ENCODE results near the gene PRPF8. TPM values are rescaled to one million over a fixed set of nuclear protein-coding genes. Genes with fewer than 3 reads are reported as not detected.

PRPF8 gene
- total and polyA plus RNA-seq, 2 of the 13 experiments (the other 11 are each of a cell fraction or from before 2014, with no cell fraction given): 112 to 179 TPM

GRCh38 chr17:1627982-1628855, 56.4 kb downstream of the PRPF8 start, which contains the start of gene SLC43A2 (continued):
- TF ChIP-seq PRMT3 (CRISPR knock-in tag; IDR thresholded peaks at IDR 0.05; ENCODE audit: borderline replicate concordance, low read depth) (no peak), KLF12 (CRISPR knock-in tag; IDR thresholded peaks at IDR 0.05; ENCODE audit: borderline replicate concordance) (no peak), ZNF326 (CRISPR knock-in tag; IDR thresholded peaks at IDR 0.05; ENCODE audit: borderline replicate concordance) (no peak), NRL (CRISPR knock-in tag; IDR thresholded peaks at IDR 0.05; ENCODE audit: borderline replicate concordance) (no peak; the same call in 1 of the 2 replicates), ZNF414 (CRISPR knock-in tag; IDR thresholded peaks at IDR 0.05) (no peak), JUN (CRISPR knock-in tag; IDR thresholded peaks at IDR 0.05) (no peak), GPBP1L1 (CRISPR knock-in tag; IDR thresholded peaks at IDR 0.05) (no peak), ZMYM4 (CRISPR knock-in tag; IDR thresholded peaks at IDR 0.05) (peak; percentile 14; the same call in 1 of the 2 replicates), ZNF713 (CRISPR knock-in tag; IDR thresholded peaks at IDR 0.05) (no peak), ZNF629 (CRISPR knock-in tag; conservative IDR thresholded peaks at IDR 0.05) (no peak), ZNF292 (CRISPR knock-in tag; IDR thresholded peaks at IDR 0.05; ENCODE audit: borderline replicate concordance, low read depth) (no peak), ZNF704 (CRISPR knock-in tag; IDR thresholded peaks at IDR 0.05; ENCODE audit: borderline replicate concordance) (no peak), ZNF234 (CRISPR knock-in tag; conservative IDR thresholded peaks at IDR 0.05) (no peak), BCL3 (CRISPR knock-in tag; IDR thresholded peaks at IDR 0.05) (0 out of 2 replicates have a peak, but pooled peaks have one; percentile 56), AGO2 (optimal IDR thresholded peaks at IDR 0.05; ENCODE audit: low read depth, low read length) (no peak), SIN3A (IDR thresholded peaks at IDR 0.05; ENCODE audit: borderline replicate concordance, low read depth, low read length) (peak; percentile 68; the same call in 1 of the 2 replicates), ZNF549 (CRISPR knock-in tag; IDR thresholded peaks at IDR 0.05) (no peak), TBP (CRISPR knock-in tag; IDR thresholded peaks at IDR 0.05) (no peak), TBX2 (CRISPR knock-in tag; IDR thresholded peaks at IDR 0.05; ENCODE audit: borderline replicate concordance) (peak; percentile 43), NFYB (CRISPR knock-in tag; IDR thresholded peaks at IDR 0.05) (peak; percentile 92), GTF2F1 (IDR thresholded peaks at IDR 0.05; ENCODE audit: low read length) (no peak), ARNT (IDR thresholded peaks at IDR 0.05) (no peak), GABPB1 (CRISPR knock-in tag; IDR thresholded peaks at IDR 0.05) (peak; percentile 60; the same call in 1 of the 2 replicates), HDAC2 (CRISPR knock-in tag; IDR thresholded peaks at IDR 0.05) (no peak), RBM22 (optimal IDR thresholded peaks at IDR 0.05; ENCODE audit: low read length) (no peak), NR2F2 (IDR thresholded peaks at IDR 0.05; ENCODE audit: borderline replicate concordance, low read depth) (no peak), MXI1 (IDR thresholded peaks at IDR 0.05; ENCODE audit: borderline replicate concordance, low read depth, low read length) (peak; percentile 45; the same call in 1 of the 3 replicates)
